B cell (primary cell): ENCODE measurements around the gene SLC23A3. TPM values are rescaled to one million over a fixed set of nuclear protein-coding genes. Genes with fewer than 3 reads are reported as not detected.
A peak's percentile ranks its signal among the peaks of the same experiment; 100 is the strongest.

Experiments
- ATAC-seq: fragments of 200-7000 bp; cut with Tn5 transposase; one replicate; pipeline ENCODE4 v1.10.0; 2021; ENCODE audit warnings: low read depth, mild to moderate bottlenecking, moderate number of reproducible peaks, moderate library complexity
- CTCF ChIA-PET: fragments of 350-600 bp; sonication (Branson Sonifier 250); formaldehyde crosslinking; loops from one replicate; lab custom pipeline; 2021; ENCODE audit warnings: antibody characterized with exemption, inconsistent platforms; lab: Charles Lee
- POLR2A ChIA-PET: fragments of 350-600 bp; sonication (Branson Sonifier 250); formaldehyde crosslinking; loops from one replicate; lab custom pipeline; 2021; ENCODE audit warnings: antibody characterized with exemption; lab: Charles Lee
- DNase-seq: peaks from one replicate; pipeline ENCODE4 v3.0.0; 2013
- H2AFZ ChIP-seq: 2 replicates; pipeline ENCODE4 v1.6.1; 2012; ENCODE audit warnings: mild to moderate bottlenecking, low read depth, low read length; ENCODE audit not compliant: insufficient read depth, poor library complexity, severe bottlenecking
- H3K27ac ChIP-seq, 2 donors: 1 replicate in 1 of 2; 2 replicates in 1 of 2; pipeline ENCODE4 v1.5.1; 2012 to 2013; ENCODE audit warnings: low read length in 2 of 2, mild to moderate bottlenecking in 2 of 2, moderate library complexity in 1 of 2
- H3K27me3 ChIP-seq, 4 experiments: fragments of 200-600 bp in 1 of 4; sonication (generic) in 1 of 4; replicated peaks in 1 of 4; 1 replicate in 2 of 4; 2 replicates in 2 of 4; pipeline versions ENCODE4 v1.6.1 to v1.7.0; 2013 to 2016; ENCODE audit warnings: low read length in 3 of 4, mild to moderate bottlenecking in 2 of 4, mixed read lengths in 1 of 4, moderate library complexity in 1 of 4; ENCODE audit not compliant: insufficient read depth in 4 of 4, control insufficient read depth in 3 of 4; ENCODE audit errors: control extremely low read depth in 1 of 4
- H3K36me3 ChIP-seq, 2 experiments: replicated peaks in 1 of 2; 1 replicate in 1 of 2; 2 replicates in 1 of 2; pipeline versions ENCODE4 v1.6.1 to v1.7.1; 2013; ENCODE audit warnings: low read length in 1 of 2; ENCODE audit not compliant: insufficient read depth in 2 of 2, control insufficient read depth in 1 of 2; ENCODE audit errors: control extremely low read depth in 1 of 2, extremely low read depth in 1 of 2
- H3K4me1 ChIP-seq, 2 donors: fragments of 200-600 bp in 1 of 2; sonication (generic) in 1 of 2; 1 replicate in 1 of 2; 2 replicates in 1 of 2; pipeline versions ENCODE4 v1.5.1 to v1.6.1; 2013 to 2017; ENCODE audit warnings: low read length in 2 of 2; ENCODE audit not compliant: control insufficient read depth in 2 of 2, insufficient read depth in 2 of 2
- H3K4me2 ChIP-seq: replicated peaks from 2 replicates; pipeline ENCODE3; 2012; ENCODE audit warnings: mild to moderate bottlenecking, low read depth, low read length; ENCODE audit not compliant: poor library complexity, severe bottlenecking
- H3K4me3 ChIP-seq, 5 experiments: fragments of 200-600 bp in 1 of 5; sonication (generic) in 1 of 5; 1 replicate in 3 of 5; 2 replicates in 2 of 5; pipeline versions ENCODE4 v1.5.1 to v1.7.0; 2011 to 2016; ENCODE audit warnings: low read length in 4 of 5, mild to moderate bottlenecking in 4 of 5, low read depth in 2 of 5, control low read depth in 1 of 5, moderate library complexity in 1 of 5; ENCODE audit not compliant: insufficient read depth in 1 of 5; ENCODE audit errors: control extremely low read depth in 1 of 5, extremely low read depth in 1 of 5
- H3K79me2 ChIP-seq: fragments of 200-600 bp; sonication (generic); one replicate; pipeline ENCODE4 v1.6.0; 2016; ENCODE audit warnings: low read length; ENCODE audit not compliant: control insufficient read depth, insufficient read depth
- H3K9ac ChIP-seq: fragments of 200-600 bp; sonication (generic); 2 replicates; pipeline ENCODE4 v1.6.1; 2017; ENCODE audit warnings: mild to moderate bottlenecking, low read length, moderate library complexity
- H3K9me3 ChIP-seq, 3 donors: one replicate each; pipeline versions ENCODE4 v1.6.1 to v1.7.1; 2013; ENCODE audit warnings: low read length in 2 of 3; ENCODE audit not compliant: control insufficient read depth in 2 of 3, insufficient read depth in 1 of 3; ENCODE audit errors: control extremely low read depth in 1 of 3
- H4K20me1 ChIP-seq: 2 replicates; pipeline ENCODE4 v1.6.0; 2012; ENCODE audit warnings: mild to moderate bottlenecking, low read length; ENCODE audit not compliant: insufficient read depth, control insufficient read depth, poor library complexity, severe bottlenecking
- H3K27ac Mint-ChIP-seq: one replicate; pipeline ENCODE4 v1.8.0; 2021; ENCODE audit warnings: mixed read lengths
- H3K27me3 Mint-ChIP-seq: one replicate; pipeline ENCODE4 v1.8.0; 2021; ENCODE audit warnings: mixed read lengths
- H3K4me1 Mint-ChIP-seq: one replicate; pipeline ENCODE4 v1.8.0; 2021; ENCODE audit warnings: mixed read lengths
- H3K4me3 Mint-ChIP-seq: one replicate; pipeline ENCODE4 v1.8.0; 2021; ENCODE audit warnings: mixed read lengths
- H3K9me3 Mint-ChIP-seq: one replicate; pipeline ENCODE4 v1.8.0; 2022; ENCODE audit warnings: mixed read lengths; ENCODE audit not compliant: insufficient read depth
- EZH2 ChIP-seq: IDR thresholded peaks from 2 replicates; pipeline ENCODE4 v1.6.1; 2012; ENCODE audit warnings: borderline replicate concordance, low read depth, mild to moderate bottlenecking, moderate library complexity, low read length; ENCODE audit not compliant: insufficient read depth, poor library complexity, severe bottlenecking
- WGBS: methylation state at CpG from one replicate; pipeline ENCODE4 v1.1.5; 2013; ENCODE audit warnings: missing lambda C conversion rate; ENCODE audit not compliant: insufficient coverage; 5-methylcytosine and 5-hydroxymethylcytosine counted together
- intact Hi-C: fragments of 100-400 bp; cut with micrococcal nuclease; formaldehyde crosslinking; loops from one replicate; pipeline ENCODE4 v1.10.0; 2022
- polyA plus RNA-seq: library from polyadenylated mRNA; depleted of rRNA; stranded (reverse); fragments of >200 nt; gene quantifications from 2 replicates; pipeline ENCODE4 v1.2.3, GENCODE V29; 2012
- total RNA-seq, 2 donors: library from RNA; stranded (reverse); fragments of 120-200 nt in 1 of 2; gene quantifications; 1 replicate in 1 of 2; 2 replicates in 1 of 2; pipeline versions ENCODE4 v1.2.3 to v1.2.4, GENCODE V29; 2013 to 2022
- TF ChIP-seq, protein P1 (sequence below): fragments of 200-600 bp; IDR thresholded peaks from one replicate; pipeline ENCODE4 v1.8.0; 2022; ENCODE audit warnings: antibody characterized with exemption, mild to moderate bottlenecking

Gene SLC23A3
- total and polyA plus RNA-seq, 2 donors (not counting 1 experiment from before 2014, with no cell fraction given): 2.4 to 15.2 TPM

DNA sequence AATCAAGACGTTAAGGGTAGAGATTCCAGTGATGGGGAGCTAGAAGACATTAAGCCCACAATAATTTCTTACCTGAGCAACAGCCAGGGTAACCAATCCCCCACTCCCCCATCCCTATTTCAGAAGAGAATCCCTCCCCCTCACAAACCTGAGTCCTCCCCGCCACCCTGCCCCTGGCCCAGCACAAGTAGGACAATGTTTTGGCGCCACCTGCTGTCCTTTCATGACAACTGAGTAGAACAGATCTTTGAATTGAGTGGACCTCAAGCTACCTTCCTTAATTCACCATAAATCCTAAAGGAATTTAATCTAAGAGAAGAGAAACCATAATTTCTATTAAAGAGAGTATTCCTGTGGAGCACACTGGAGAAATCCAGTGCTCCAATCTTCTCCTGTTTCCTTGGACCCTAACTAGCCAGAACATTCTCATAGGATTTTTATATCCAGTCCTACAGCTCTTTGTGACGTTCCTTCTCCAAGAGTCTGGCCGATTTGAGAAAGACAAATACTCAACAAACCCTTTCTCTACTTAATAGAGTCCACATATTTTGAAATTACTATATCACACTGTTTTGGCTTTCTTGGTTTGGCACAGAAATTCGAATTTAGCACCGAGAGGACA is 50.3 kb downstream of the SLC23A3 start:
- Histone ChIP-seq H3K79me2 (peaks cover 17% of the 10 kb centered on the region), H4K20me1 (peaks cover 65% of the 10 kb centered on the region), H3K4me1 (no peaks in the 10 kb centered on the region), H3K9ac (no peak overlapping the region), H2AFZ (no peak overlapping the region), H3K4me2 (no peak overlapping the region), H3K27ac (no peak overlapping the region), H3K36me3 (peaks cover 3 to 17% of the 10 kb centered on the region in 2 experiments), H3K9me3 (no peaks in the 10 kb centered on the region), H3K27me3 (no peaks in the 10 kb centered on the region), H3K4me3 (no peak overlapping the region)
- Mint-ChIP-seq H3K27me3 (no peaks in the 10 kb centered on the region), H3K4me1 (peaks cover 2% of the 10 kb centered on the region), H3K9me3 (no peaks in the 10 kb centered on the region), H3K4me3 (no peak overlapping the region), H3K27ac (no peak overlapping the region)
- ATAC-seq (no peak), DNase-seq (peak; percentile 61)
- intact Hi-C loops: loop anchor here (1.0 kb wide), 3 partner anchors 61 to 266 kb away; no protein-coding TSS in a partner anchor
- ChIA-PET POLR2A (no interaction called here), CTCF (interaction anchor here (0.6 to 5.0 kb wide), 31 partner anchors 8 to 269 kb away, joined by 3 to 75 read pairs (median 4); no protein-coding TSS in a partner anchor)
- TF ChIP-seq, protein P1, sequence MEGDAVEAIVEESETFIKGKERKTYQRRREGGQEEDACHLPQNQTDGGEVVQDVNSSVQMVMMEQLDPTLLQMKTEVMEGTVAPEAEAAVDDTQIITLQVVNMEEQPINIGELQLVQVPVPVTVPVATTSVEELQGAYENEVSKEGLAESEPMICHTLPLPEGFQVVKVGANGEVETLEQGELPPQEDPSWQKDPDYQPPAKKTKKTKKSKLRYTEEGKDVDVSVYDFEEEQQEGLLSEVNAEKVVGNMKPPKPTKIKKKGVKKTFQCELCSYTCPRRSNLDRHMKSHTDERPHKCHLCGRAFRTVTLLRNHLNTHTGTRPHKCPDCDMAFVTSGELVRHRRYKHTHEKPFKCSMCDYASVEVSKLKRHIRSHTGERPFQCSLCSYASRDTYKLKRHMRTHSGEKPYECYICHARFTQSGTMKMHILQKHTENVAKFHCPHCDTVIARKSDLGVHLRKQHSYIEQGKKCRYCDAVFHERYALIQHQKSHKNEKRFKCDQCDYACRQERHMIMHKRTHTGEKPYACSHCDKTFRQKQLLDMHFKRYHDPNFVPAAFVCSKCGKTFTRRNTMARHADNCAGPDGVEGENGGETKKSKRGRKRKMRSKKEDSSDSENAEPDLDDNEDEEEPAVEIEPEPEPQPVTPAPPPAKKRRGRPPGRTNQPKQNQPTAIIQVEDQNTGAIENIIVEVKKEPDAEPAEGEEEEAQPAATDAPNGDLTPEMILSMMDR: peak; percentile 74
- no peak for TF ChIP-seq EZH2
- no CpG with 5 or more reads among the region's 7 CpGs for WGBS

DNA sequence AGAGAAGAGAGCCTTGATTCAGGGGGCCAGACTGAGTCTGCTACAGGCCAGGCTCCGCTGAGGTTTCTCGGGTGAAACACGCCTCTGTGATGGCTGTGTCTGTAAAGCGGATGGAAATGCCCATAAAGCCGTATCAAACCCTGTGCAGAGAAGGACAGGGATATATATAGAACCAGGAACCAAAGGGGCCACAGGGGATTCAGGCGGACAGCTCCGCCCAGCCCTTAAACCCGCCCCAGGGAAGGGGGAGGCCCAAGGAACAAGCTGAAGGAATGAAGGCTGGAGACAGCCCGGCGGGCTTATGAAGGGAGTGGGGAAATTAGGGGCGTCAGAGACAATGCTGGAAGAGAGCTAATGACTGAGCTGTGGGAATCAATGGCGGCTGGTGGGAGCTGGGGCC is 51.3 kb downstream of the SLC23A3 start:
- no peak for TF ChIP-seq EZH2
- TF ChIP-seq, protein P1: no peak
- H3K27me3 ChIP-seq: no peaks in the 10 kb centered on the region
- Mint-ChIP-seq H3K4me1 (peaks cover 1% of the 10 kb centered on the region), H3K4me3 (no peak overlapping the region), H3K27me3 (no peaks in the 10 kb centered on the region), H3K9me3 (no peaks in the 10 kb centered on the region), H3K27ac (no peak overlapping the region)
- intact Hi-C loops: no loop called here
- ATAC-seq (no peak), DNase-seq (no peak)
- POLR2A ChIA-PET: no interaction called here
- H3K36me3 ChIP-seq: peaks cover 5 to 13% of the 10 kb centered on the region in 2 experiments
- H3K27ac ChIP-seq: no peak overlapping the region
- 80% methylated on average over 12 of the region's 12 CpGs for WGBS
- no peak overlapping the region for H2AFZ ChIP-seq
- H3K4me2 ChIP-seq: no peak overlapping the region
- CTCF ChIA-PET: interaction anchor here (1.0 to 5.0 kb wide), 11 partner anchors 11 to 267 kb away, joined by 3 to 75 read pairs (median 16); no protein-coding TSS in a partner anchor
- H3K9me3 ChIP-seq: no peaks in the 10 kb centered on the region
- H3K79me2 ChIP-seq: peaks cover 17% of the 10 kb centered on the region
- H3K4me1 ChIP-seq: no peaks in the 10 kb centered on the region
- no peak overlapping the region for H3K4me3 ChIP-seq
- no peak overlapping the region for H3K9ac ChIP-seq
- H4K20me1 ChIP-seq: peaks cover 67% of the 10 kb centered on the region
